DMS 273 (cell line): Measurements from ENCODE around the gene FASN.

Experiments used
- DNase-seq: peaks from one replicate; lab custom pipeline; 2025; ENCODE audit not compliant: unreplicated experiment; lab: John Stamatoyannopoulos, UW

FASN gene

GRCh38 chr17:82030470-82031302 is 67.3 kb downstream of the FASN start:
- DNase-seq: peak; percentile 95

- no peak for DNase-seq
Observed at GRCh38 chr17:82029990-82030469, 68.0 kb downstream of the FASN start.

DNA sequence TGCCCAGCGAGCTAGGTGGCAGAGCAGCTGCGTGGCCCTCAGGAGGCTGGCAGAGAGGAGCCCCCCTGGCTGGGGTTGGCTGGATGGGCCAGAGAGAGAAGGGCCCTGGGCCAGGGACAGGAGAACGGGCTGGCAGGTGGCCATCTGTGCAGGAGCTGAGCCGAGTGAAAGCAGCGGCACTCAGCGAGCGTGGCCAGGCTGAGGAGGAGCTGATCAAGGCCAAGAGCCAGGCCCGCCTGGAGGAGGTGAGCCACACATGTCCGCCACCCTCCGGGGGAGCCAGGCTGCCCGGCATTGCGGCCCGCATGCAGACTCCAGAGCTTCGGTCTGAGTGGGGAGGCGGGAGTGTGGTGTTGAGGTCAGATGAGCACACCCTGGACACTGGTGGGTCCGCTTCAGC is 68.6 kb downstream of the FASN start:
- DNase-seq: peak; percentile 38

GRCh38 chr17:82028966-82029365 is 69.1 kb downstream of the FASN start:
- DNase-seq: no peak
